ENCODE data around the gene SIAE.

GRCh38 chr11:124635932-124636331 lies 37.6 kb downstream of the SIAE start:
- TF ChIP-seq, protein P1, sequence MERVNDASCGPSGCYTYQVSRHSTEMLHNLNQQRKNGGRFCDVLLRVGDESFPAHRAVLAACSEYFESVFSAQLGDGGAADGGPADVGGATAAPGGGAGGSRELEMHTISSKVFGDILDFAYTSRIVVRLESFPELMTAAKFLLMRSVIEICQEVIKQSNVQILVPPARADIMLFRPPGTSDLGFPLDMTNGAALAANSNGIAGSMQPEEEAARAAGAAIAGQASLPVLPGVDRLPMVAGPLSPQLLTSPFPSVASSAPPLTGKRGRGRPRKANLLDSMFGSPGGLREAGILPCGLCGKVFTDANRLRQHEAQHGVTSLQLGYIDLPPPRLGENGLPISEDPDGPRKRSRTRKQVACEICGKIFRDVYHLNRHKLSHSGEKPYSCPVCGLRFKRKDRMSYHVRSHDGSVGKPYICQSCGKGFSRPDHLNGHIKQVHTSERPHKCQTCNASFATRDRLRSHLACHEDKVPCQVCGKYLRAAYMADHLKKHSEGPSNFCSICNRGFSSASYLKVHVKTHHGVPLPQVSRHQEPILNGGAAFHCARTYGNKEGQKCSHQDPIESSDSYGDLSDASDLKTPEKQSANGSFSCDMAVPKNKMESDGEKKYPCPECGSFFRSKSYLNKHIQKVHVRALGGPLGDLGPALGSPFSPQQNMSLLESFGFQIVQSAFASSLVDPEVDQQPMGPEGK (CRISPR knock-in tag; IDR thresholded peaks at IDR 0.05; ENCODE audit: borderline replicate concordance): no peak
- TF ChIP-seq ESRRG (CRISPR knock-in tag; IDR thresholded peaks at IDR 0.05) (no peak), TCF4 (CRISPR knock-in tag; IDR thresholded peaks at IDR 0.05; ENCODE audit: borderline replicate concordance) (no peak), ZNF70 (CRISPR knock-in tag; IDR thresholded peaks at IDR 0.05) (no peak), RARB (CRISPR knock-in tag; IDR thresholded peaks at IDR 0.05) (no peak), TSHZ2 (CRISPR knock-in tag; IDR thresholded peaks at IDR 0.05) (no peak), CREB5 (CRISPR knock-in tag; IDR thresholded peaks at IDR 0.05; ENCODE audit: low read depth) (no peak), ZC3H10 (CRISPR knock-in tag; IDR thresholded peaks at IDR 0.05) (no peak), OSR1 (CRISPR knock-in tag; IDR thresholded peaks at IDR 0.05) (no peak)
- TF ChIP-seq, protein P2, sequence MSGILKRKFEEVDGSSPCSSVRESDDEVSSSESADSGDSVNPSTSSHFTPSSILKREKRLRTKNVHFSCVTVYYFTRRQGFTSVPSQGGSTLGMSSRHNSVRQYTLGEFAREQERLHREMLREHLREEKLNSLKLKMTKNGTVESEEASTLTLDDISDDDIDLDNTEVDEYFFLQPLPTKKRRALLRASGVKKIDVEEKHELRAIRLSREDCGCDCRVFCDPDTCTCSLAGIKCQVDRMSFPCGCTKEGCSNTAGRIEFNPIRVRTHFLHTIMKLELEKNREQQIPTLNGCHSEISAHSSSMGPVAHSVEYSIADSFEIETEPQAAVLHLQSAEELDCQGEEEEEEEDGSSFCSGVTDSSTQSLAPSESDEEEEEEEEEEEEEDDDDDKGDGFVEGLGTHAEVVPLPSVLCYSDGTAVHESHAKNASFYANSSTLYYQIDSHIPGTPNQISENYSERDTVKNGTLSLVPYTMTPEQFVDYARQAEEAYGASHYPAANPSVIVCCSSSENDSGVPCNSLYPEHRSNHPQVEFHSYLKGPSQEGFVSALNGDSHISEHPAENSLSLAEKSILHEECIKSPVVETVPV (CRISPR knock-in tag; IDR thresholded peaks at IDR 0.05): no peak

Measured in SK-N-SH treated with all-trans-retinoic acid at 6 μM for 48 hours (cell line).